GM23338 (cell line): ENCODE measurements around the gene KCNH6. TPM values are rescaled to one million over a fixed set of nuclear protein-coding genes. Genes with fewer than 3 reads are reported as not detected.

ENCODE experiments used
- ATAC-seq: fragments of 200-7000 bp; cut with Tn5 transposase; 3 replicates; pipeline ENCODE4 v1.9.1; 2020
- DNase-seq: peaks from one replicate; pipeline ENCODE4 v3.0.0-alpha.2; 2015; ENCODE audit warnings: low spot score
- H2AFZ ChIP-seq: fragments of 200-600 bp; sonication (generic); 2 replicates; pipeline ENCODE4 v1.8.0; 2016; ENCODE audit warnings: antibody characterized with exemption, mild to moderate bottlenecking, moderate library complexity
- H3F3A ChIP-seq: fragments of 200-600 bp; sonication (generic); replicated peaks from 2 replicates; pipeline ENCODE4 v1.8.0; 2017; ENCODE audit warnings: antibody characterized with exemption, mixed run types, low read depth
- H3K27ac ChIP-seq: fragments of 200-600 bp; sonication (generic); 2 replicates; pipeline ENCODE4 v1.6.1; 2016; ENCODE audit warnings: low read depth
- H3K27me3 ChIP-seq: fragments of 200-600 bp; sonication (generic); 2 replicates; pipeline ENCODE4 v1.8.0; 2016; ENCODE audit warnings: mild to moderate bottlenecking, mixed run types, moderate library complexity; ENCODE audit not compliant: insufficient read depth
- H3K36me3 ChIP-seq: fragments of 200-600 bp; sonication (generic); 2 replicates; pipeline ENCODE4 v1.8.0; 2016; ENCODE audit warnings: mild to moderate bottlenecking; ENCODE audit not compliant: insufficient read depth
- H3K4me1 ChIP-seq: fragments of 200-600 bp; sonication (generic); 2 replicates; pipeline ENCODE4 v1.8.0; 2016; ENCODE audit warnings: mild to moderate bottlenecking, moderate library complexity; ENCODE audit not compliant: insufficient read depth
- H3K4me2 ChIP-seq: fragments of 200-600 bp; sonication (generic); 2 replicates; pipeline ENCODE4 v1.7.1; 2017; ENCODE audit warnings: mixed run types
- H3K4me3 ChIP-seq: fragments of 200-600 bp; sonication (generic); 2 replicates; pipeline ENCODE4 v1.6.1; 2016; ENCODE audit warnings: mixed run types
- H3K79me2 ChIP-seq: fragments of 200-600 bp; sonication (generic); replicated peaks from 2 replicates; pipeline ENCODE4 v1.8.0; 2017; ENCODE audit warnings: mild to moderate bottlenecking; ENCODE audit not compliant: insufficient read depth
- H3K9me2 ChIP-seq: fragments of 200-600 bp; sonication (generic); 2 replicates; pipeline ENCODE4 v1.8.0; 2017; ENCODE audit not compliant: insufficient read depth
- H4K20me1 ChIP-seq: fragments of 200-600 bp; sonication (generic); replicated peaks from 2 replicates; pipeline ENCODE4 v1.8.0; 2017; ENCODE audit warnings: mild to moderate bottlenecking; ENCODE audit not compliant: insufficient read depth
- H3K27ac Mint-ChIP-seq: 2 replicates; pipeline ENCODE4 v1.8.0; 2020; ENCODE audit warnings: inconsistent platforms, mild to moderate bottlenecking, moderate library complexity, mixed read lengths
- H3K27me3 Mint-ChIP-seq: 3 replicates; pipeline ENCODE4 v1.8.0; 2022; ENCODE audit warnings: low read depth, mild to moderate bottlenecking, moderate library complexity, mixed read lengths, inconsistent platforms; ENCODE audit not compliant: insufficient read depth, poor library complexity
- H3K36me3 Mint-ChIP-seq: 3 replicates; pipeline ENCODE4 v1.8.0; 2021; ENCODE audit warnings: low read depth, mild to moderate bottlenecking, inconsistent platforms, moderate library complexity, mixed read lengths
- H3K4me1 Mint-ChIP-seq: 3 replicates; pipeline ENCODE4 v1.8.0; 2020; ENCODE audit warnings: mild to moderate bottlenecking, inconsistent platforms, mixed read lengths
- H3K4me3 Mint-ChIP-seq: 3 replicates; pipeline ENCODE4 v1.8.0; 2021; ENCODE audit warnings: moderate library complexity, mild to moderate bottlenecking, inconsistent platforms, mixed read lengths
- H3K9me3 Mint-ChIP-seq: 3 replicates; pipeline ENCODE4 v1.8.0; 2020; ENCODE audit warnings: moderate library complexity, mild to moderate bottlenecking, inconsistent platforms, mixed read lengths
- CREB1 ChIP-seq: fragments of 250-450 bp; sonication (Bioruptor Pico); IDR thresholded peaks from 2 replicates; pipeline ENCODE4 v1.5.0; 2020; ENCODE audit warnings: low read depth, mild to moderate bottlenecking, moderate library complexity
- CTCF ChIP-seq, 2 experiments: fragments of 200-600 bp in 1 of 2; sonication (generic) in 1 of 2; conservative IDR thresholded peaks; 2 replicates each; pipeline versions ENCODE4 v1.5.1 to v1.6.1; 2016 to 2017; ENCODE audit warnings: antibody characterized with exemption in 2 of 2, low read depth in 2 of 2, mild to moderate bottlenecking in 2 of 2, moderate library complexity in 1 of 2
- EZH2 ChIP-seq: fragments of 200-600 bp; sonication (generic); IDR thresholded peaks from one replicate; pipeline ENCODE4 v1.8.0; 2017; ENCODE audit warnings: antibody characterized with exemption, mild to moderate bottlenecking, low read depth; ENCODE audit not compliant: unreplicated experiment
- EZH2phosphoT487 ChIP-seq: fragments of 200-600 bp; sonication (generic); IDR thresholded peaks from one replicate; pipeline ENCODE4 v1.8.1; 2018; ENCODE audit warnings: antibody characterized with exemption; ENCODE audit not compliant: unreplicated experiment
- JUNB ChIP-seq: IDR thresholded peaks from one replicate; pipeline ENCODE4 v1.6.1; 2016; ENCODE audit warnings: antibody characterized with exemption; ENCODE audit not compliant: unreplicated experiment
- NANOG ChIP-seq: IDR thresholded peaks from 2 replicates; pipeline ENCODE4 v1.6.1; 2016; ENCODE audit warnings: antibody characterized with exemption, borderline replicate concordance
- POLR2AphosphoS5 ChIP-seq: IDR thresholded peaks from 2 replicates; pipeline ENCODE4 v1.6.1; 2016; ENCODE audit warnings: antibody characterized with exemption, low read depth
- STAT1 ChIP-seq: IDR thresholded peaks from one replicate; pipeline ENCODE4 v1.6.1; 2016; ENCODE audit warnings: antibody characterized with exemption; ENCODE audit not compliant: unreplicated experiment
- ZNF114 ChIP-seq: fragments of 250-450 bp; sonication (Bioruptor Pico); IDR thresholded peaks from 2 replicates; pipeline ENCODE4 v1.5.0; 2020; ENCODE audit warnings: mild to moderate bottlenecking, moderate library complexity
- ZNF331 ChIP-seq: fragments of 250-450 bp; sonication (Bioruptor Pico); IDR thresholded peaks from 2 replicates; pipeline ENCODE4 v1.5.0; 2020; ENCODE audit warnings: low read depth, mild to moderate bottlenecking, moderate library complexity
- ZNF462 ChIP-seq: fragments of 250-450 bp; sonication (Bioruptor Pico); IDR thresholded peaks from 2 replicates; pipeline ENCODE4 v1.5.0; 2020; ENCODE audit warnings: mild to moderate bottlenecking, moderate library complexity
- polyA plus RNA-seq: library from polyadenylated mRNA; unstranded; fragments of >200 nt; fragmentation: Nextera tagmentation; extraction: Ambion mirVana; gene quantifications from 2 replicates; pipeline ENCODE4 v1.2.1, GENCODE V29; 2016
- total RNA-seq: library from RNA; depleted of rRNA; stranded (reverse); fragments of >200 nt; shearing (Covaris generic); gene quantifications from 2 replicates; pipeline ENCODE4 v1.2.3, GENCODE V29; 2014
- TF ChIP-seq, protein P1 (sequence below): IDR thresholded peaks from one replicate; pipeline ENCODE4 v1.6.1; 2018; ENCODE audit warnings: antibody characterized with exemption; ENCODE audit not compliant: unreplicated experiment
- TF ChIP-seq, protein P2 (sequence below): IDR thresholded peaks from 2 replicates; pipeline ENCODE4 v1.6.1; 2016; ENCODE audit warnings: antibody characterized with exemption

KCNH6 gene
- total and polyA plus RNA-seq, 2 experiments from 2014 or later: 1.3 to 2.8 TPM

DNA sequence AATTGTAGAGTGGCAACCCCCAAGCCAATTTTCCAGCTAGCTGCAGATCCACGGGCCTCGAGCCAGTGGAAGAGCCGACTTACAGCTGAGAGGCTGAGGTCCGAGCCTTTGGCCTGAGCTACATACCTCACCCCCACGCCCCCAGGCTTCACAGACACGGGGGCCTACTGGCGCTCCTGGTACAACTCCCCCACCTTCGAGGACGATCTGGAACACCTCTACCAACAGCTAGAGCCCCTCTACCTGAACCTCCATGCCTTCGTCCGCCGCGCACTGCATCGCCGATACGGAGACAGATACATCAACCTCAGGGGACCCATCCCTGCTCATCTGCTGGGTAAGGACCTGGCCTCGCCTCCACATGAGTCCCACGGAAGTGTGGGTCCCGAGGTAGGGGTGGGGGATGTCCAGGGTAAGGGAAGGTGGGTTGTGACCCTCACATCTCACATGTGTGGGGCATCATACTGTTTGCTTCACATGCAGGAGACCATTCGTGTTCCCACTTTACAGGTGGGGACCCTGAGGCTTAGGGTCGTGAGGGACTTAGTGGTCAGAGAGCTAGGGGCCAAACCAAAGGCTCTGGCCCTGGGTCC lies 42.9 kb upstream of the KCNH6 start:
- Histone ChIP-seq H3K4me2 (no peak overlapping the region), H3K36me3 (no peaks in the 10 kb centered on the region), H3K4me1 (peaks cover 22% of the 10 kb centered on the region), H3K27ac (no peak overlapping the region), H3K79me2 (no peaks in the 10 kb centered on the region), H2AFZ (no peak overlapping the region), H3K9me2 (no peaks in the 10 kb centered on the region), H3K4me3 (no peak overlapping the region), H3F3A (0 out of 2 replicates have a peak, but pooled peaks cover 5% of the 10 kb centered on the region), H3K27me3 (peaks cover 19% of the 10 kb centered on the region), H4K20me1 (no peaks in the 10 kb centered on the region)
- DNase-seq: no peak
- H3K27me3 Mint-ChIP-seq: peaks cover 33% of the 10 kb centered on the region
- no peak overlapping the region for H3K27ac Mint-ChIP-seq
- H3K9me3 Mint-ChIP-seq: no peaks in the 10 kb centered on the region; the same call in 2 of the 3 replicates
- peaks cover 26% of the 10 kb centered on the region for H3K4me1 Mint-ChIP-seq
- TF ChIP-seq, protein P1, sequence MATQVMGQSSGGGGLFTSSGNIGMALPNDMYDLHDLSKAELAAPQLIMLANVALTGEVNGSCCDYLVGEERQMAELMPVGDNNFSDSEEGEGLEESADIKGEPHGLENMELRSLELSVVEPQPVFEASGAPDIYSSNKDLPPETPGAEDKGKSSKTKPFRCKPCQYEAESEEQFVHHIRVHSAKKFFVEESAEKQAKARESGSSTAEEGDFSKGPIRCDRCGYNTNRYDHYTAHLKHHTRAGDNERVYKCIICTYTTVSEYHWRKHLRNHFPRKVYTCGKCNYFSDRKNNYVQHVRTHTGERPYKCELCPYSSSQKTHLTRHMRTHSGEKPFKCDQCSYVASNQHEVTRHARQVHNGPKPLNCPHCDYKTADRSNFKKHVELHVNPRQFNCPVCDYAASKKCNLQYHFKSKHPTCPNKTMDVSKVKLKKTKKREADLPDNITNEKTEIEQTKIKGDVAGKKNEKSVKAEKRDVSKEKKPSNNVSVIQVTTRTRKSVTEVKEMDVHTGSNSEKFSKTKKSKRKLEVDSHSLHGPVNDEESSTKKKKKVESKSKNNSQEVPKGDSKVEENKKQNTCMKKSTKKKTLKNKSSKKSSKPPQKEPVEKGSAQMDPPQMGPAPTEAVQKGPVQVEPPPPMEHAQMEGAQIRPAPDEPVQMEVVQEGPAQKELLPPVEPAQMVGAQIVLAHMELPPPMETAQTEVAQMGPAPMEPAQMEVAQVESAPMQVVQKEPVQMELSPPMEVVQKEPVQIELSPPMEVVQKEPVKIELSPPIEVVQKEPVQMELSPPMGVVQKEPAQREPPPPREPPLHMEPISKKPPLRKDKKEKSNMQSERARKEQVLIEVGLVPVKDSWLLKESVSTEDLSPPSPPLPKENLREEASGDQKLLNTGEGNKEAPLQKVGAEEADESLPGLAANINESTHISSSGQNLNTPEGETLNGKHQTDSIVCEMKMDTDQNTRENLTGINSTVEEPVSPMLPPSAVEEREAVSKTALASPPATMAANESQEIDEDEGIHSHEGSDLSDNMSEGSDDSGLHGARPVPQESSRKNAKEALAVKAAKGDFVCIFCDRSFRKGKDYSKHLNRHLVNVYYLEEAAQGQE: no peak
- TF ChIP-seq, protein P2, sequence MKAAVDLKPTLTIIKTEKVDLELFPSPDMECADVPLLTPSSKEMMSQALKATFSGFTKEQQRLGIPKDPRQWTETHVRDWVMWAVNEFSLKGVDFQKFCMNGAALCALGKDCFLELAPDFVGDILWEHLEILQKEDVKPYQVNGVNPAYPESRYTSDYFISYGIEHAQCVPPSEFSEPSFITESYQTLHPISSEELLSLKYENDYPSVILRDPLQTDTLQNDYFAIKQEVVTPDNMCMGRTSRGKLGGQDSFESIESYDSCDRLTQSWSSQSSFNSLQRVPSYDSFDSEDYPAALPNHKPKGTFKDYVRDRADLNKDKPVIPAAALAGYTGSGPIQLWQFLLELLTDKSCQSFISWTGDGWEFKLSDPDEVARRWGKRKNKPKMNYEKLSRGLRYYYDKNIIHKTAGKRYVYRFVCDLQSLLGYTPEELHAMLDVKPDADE: no peak
- TF ChIP-seq NANOG: no peak
- TF ChIP-seq JUNB: no peak
- TF ChIP-seq ZNF114 (CRISPR knock-in tag): no peak
- no peak for TF ChIP-seq CTCF (conservative IDR thresholded peaks at IDR 0.05; ENCODE audit: low read depth in 2 of 2)
- TF ChIP-seq EZH2phosphoT487: no peak
- TF ChIP-seq POLR2AphosphoS5: no peak
- TF ChIP-seq ZNF462 (CRISPR knock-in tag): no peak
- no peak for TF ChIP-seq CREB1 (CRISPR knock-in tag)
- TF ChIP-seq EZH2: no peak
- no peak for TF ChIP-seq ZNF331 (CRISPR knock-in tag)
- no peak for TF ChIP-seq STAT1
- no peak for ATAC-seq
- no peak overlapping the region for H3K4me3 Mint-ChIP-seq
- no peaks in the 10 kb centered on the region; the same call in 2 of the 3 replicates for H3K36me3 Mint-ChIP-seq
